Activated CD8-positive, alpha-beta T cell treated with anti-CD3 and anti-CD28 coated beads for 36 hours (primary cell): Measurements from ENCODE around the gene DMRT1. TPM values are rescaled to one million over a fixed set of nuclear protein-coding genes. Genes with fewer than 3 reads are reported as not detected.

Experiments used
- ATAC-seq: fragments of 200-7000 bp; cut with Tn5 transposase; one replicate; pipeline ENCODE4 v1.10.0; 2021; ENCODE audit warnings: mild to moderate bottlenecking, moderate library complexity
- CTCF ChIA-PET: fragments of 350-600 bp; sonication (Branson Sonifier 250); formaldehyde crosslinking; loops from one replicate; lab custom pipeline; 2021; ENCODE audit warnings: antibody characterized with exemption; lab: Charles Lee
- POLR2A ChIA-PET: fragments of 350-600 bp; sonication (Branson Sonifier 250); formaldehyde crosslinking; loops from one replicate; lab custom pipeline; 2021; ENCODE audit warnings: antibody characterized with exemption; lab: Charles Lee
- DNase-seq: peaks from one replicate; pipeline ENCODE4 v3.0.0-alpha.2; 2020
- H3K27ac Mint-ChIP-seq: one replicate; pipeline ENCODE4 v1.8.0; 2021; ENCODE audit warnings: mild to moderate bottlenecking, mixed read lengths
- H3K27me3 Mint-ChIP-seq: one replicate; pipeline ENCODE4 v1.8.0; 2021; ENCODE audit warnings: mixed read lengths
- H3K36me3 Mint-ChIP-seq: one replicate; pipeline ENCODE4 v1.8.0; 2021; ENCODE audit warnings: low read depth, mixed read lengths
- H3K4me1 Mint-ChIP-seq: one replicate; pipeline ENCODE4 v1.8.0; 2021; ENCODE audit warnings: low read depth, mixed read lengths
- H3K4me3 Mint-ChIP-seq: one replicate; pipeline ENCODE4 v1.8.0; 2021; ENCODE audit warnings: mild to moderate bottlenecking, moderate library complexity, mixed read lengths
- H3K9me3 Mint-ChIP-seq: one replicate; pipeline ENCODE4 v1.8.0; 2021; ENCODE audit warnings: mixed read lengths
- intact Hi-C: fragments of 100-400 bp; cut with micrococcal nuclease; formaldehyde crosslinking; loops from one replicate; pipeline ENCODE4 v1.10.0; 2022
- total RNA-seq, 2 experiments: library from RNA; stranded (reverse); gene quantifications; one replicate each; pipeline ENCODE4 v1.2.3, GENCODE V29; 2021
- TF ChIP-seq, protein P1 (sequence below): fragments of 200-600 bp; IDR thresholded peaks from one replicate; pipeline ENCODE4 v1.8.0; 2022; ENCODE audit warnings: antibody characterized with exemption, mild to moderate bottlenecking

DMRT1 gene
- total RNA-seq, 2 experiments from 2014 or later, result not detected

- ATAC-seq (no peak), DNase-seq (no peak)
- ChIA-PET CTCF (interaction anchor here (0.7 kb wide), 1 partner anchor 90 kb away, joined by 3 read pairs; no protein-coding TSS in a partner anchor), POLR2A (no interaction called here)
- intact Hi-C loops, result no loop called here
- Mint-ChIP-seq H3K27me3 (peaks cover 6% of the 10 kb centered on the region), H3K4me3 (no peak overlapping the region), H3K27ac (no peak overlapping the region), H3K4me1 (no peaks in the 10 kb centered on the region), H3K9me3 (no peaks in the 10 kb centered on the region), H3K36me3 (no peaks in the 10 kb centered on the region)
- TF ChIP-seq, protein P1, sequence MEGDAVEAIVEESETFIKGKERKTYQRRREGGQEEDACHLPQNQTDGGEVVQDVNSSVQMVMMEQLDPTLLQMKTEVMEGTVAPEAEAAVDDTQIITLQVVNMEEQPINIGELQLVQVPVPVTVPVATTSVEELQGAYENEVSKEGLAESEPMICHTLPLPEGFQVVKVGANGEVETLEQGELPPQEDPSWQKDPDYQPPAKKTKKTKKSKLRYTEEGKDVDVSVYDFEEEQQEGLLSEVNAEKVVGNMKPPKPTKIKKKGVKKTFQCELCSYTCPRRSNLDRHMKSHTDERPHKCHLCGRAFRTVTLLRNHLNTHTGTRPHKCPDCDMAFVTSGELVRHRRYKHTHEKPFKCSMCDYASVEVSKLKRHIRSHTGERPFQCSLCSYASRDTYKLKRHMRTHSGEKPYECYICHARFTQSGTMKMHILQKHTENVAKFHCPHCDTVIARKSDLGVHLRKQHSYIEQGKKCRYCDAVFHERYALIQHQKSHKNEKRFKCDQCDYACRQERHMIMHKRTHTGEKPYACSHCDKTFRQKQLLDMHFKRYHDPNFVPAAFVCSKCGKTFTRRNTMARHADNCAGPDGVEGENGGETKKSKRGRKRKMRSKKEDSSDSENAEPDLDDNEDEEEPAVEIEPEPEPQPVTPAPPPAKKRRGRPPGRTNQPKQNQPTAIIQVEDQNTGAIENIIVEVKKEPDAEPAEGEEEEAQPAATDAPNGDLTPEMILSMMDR, result no peak
These were observed 40.8 kb upstream of the DMRT1 start for GRCh38 chr9:800591-801150.

- Mint-ChIP-seq H3K4me1 (no peaks in the 10 kb centered on the region), H3K4me3 (no peak overlapping the region), H3K36me3 (no peaks in the 10 kb centered on the region), H3K27ac (no peak overlapping the region), H3K9me3 (no peaks in the 10 kb centered on the region), H3K27me3 (peaks cover 6% of the 10 kb centered on the region)
- DNase-seq, result no peak
- no peak for ATAC-seq
- ChIA-PET POLR2A (no interaction called here), CTCF (interaction anchor here (0.7 kb wide), 1 partner anchor 89 kb away, joined by 3 read pairs; no protein-coding TSS in a partner anchor)
- TF ChIP-seq, protein P1, result no peak
- intact Hi-C loops, result no loop called here
These were observed 40.0 kb upstream of the DMRT1 start for GRCh38 chr9:801399-802071.

- H3K9me3 Mint-ChIP-seq, result no peaks in the 10 kb centered on the region
- TF ChIP-seq, protein P1, result no peak
- H3K27ac Mint-ChIP-seq, result no peak overlapping the region
- peaks cover 6% of the 10 kb centered on the region for H3K27me3 Mint-ChIP-seq
- CTCF ChIA-PET, result interaction anchor here (0.7 to 1.0 kb wide), 2 partner anchors 189 to 200 kb away, joined by 3 read pairs; no protein-coding TSS in a partner anchor
- no peaks in the 10 kb centered on the region for H3K36me3 Mint-ChIP-seq
- no peak overlapping the region for H3K4me3 Mint-ChIP-seq
- POLR2A ChIA-PET, result no interaction called here
- no peaks in the 10 kb centered on the region for H3K4me1 Mint-ChIP-seq
- DNase-seq, result no peak
- intact Hi-C loops, result no loop called here
- no peak for ATAC-seq
These were observed 37.5 kb upstream of the DMRT1 start for GRCh38 chr9:804026-804425.

DNA sequence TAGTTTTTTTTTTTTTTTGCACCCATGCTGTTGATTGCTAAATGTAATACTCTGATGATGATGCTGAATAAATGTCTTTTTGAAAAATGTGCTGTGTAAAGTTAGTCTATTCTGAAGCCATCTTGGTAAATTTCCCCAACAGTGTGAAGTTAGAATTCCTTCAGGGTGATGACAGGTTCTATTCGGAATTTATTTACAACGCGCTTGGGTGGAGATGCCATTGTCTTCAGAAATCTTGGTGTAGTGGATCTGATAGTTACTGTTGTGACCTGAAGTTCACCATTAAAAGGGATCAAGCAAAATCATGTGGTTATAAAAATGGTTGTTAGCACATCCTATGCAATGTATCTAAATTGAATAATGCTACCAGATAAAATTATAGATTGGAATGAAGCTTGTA, 36.3 kb upstream of the DMRT1 start:
- intact Hi-C loops, result no loop called here
- H3K9me3 Mint-ChIP-seq, result no peaks in the 10 kb centered on the region
- DNase-seq (no peak), ATAC-seq (no peak)
- ChIA-PET POLR2A (no interaction called here), CTCF (interaction anchor here (1.0 to 2.1 kb wide), 3 partner anchors 18 to 192 kb away, joined by 3 to 9 read pairs (median 3); no protein-coding TSS in a partner anchor)
- peaks cover 6% of the 10 kb centered on the region for H3K27me3 Mint-ChIP-seq
- no peaks in the 10 kb centered on the region for H3K4me1 Mint-ChIP-seq
- TF ChIP-seq, protein P1, result no peak
- H3K4me3 Mint-ChIP-seq, result no peak overlapping the region
- H3K36me3 Mint-ChIP-seq, result no peaks in the 10 kb centered on the region
- H3K27ac Mint-ChIP-seq, result no peak overlapping the region
